OCI-LY7 (cell line): Measurements from ENCODE around the gene EYS.

Source experiments
- EZH2phosphoT487 ChIP-seq: fragments of 200-600 bp; sonication (generic); IDR thresholded peaks from 2 replicates; pipeline ENCODE4 v1.6.1; 2018; ENCODE audit warnings: low read depth, borderline replicate concordance, mild to moderate bottlenecking, mixed run types, antibody characterized with exemption, low read length, moderate library complexity, mixed read lengths
- TF ChIP-seq, protein P1 (sequence below): fragments of 200-600 bp; sonication (generic); conservative IDR thresholded peaks from 2 replicates; pipeline ENCODE4 v1.5.1; 2014; ENCODE audit warnings: mild to moderate bottlenecking, antibody characterized with exemption, low read length, moderate library complexity, mixed read lengths

DNA sequence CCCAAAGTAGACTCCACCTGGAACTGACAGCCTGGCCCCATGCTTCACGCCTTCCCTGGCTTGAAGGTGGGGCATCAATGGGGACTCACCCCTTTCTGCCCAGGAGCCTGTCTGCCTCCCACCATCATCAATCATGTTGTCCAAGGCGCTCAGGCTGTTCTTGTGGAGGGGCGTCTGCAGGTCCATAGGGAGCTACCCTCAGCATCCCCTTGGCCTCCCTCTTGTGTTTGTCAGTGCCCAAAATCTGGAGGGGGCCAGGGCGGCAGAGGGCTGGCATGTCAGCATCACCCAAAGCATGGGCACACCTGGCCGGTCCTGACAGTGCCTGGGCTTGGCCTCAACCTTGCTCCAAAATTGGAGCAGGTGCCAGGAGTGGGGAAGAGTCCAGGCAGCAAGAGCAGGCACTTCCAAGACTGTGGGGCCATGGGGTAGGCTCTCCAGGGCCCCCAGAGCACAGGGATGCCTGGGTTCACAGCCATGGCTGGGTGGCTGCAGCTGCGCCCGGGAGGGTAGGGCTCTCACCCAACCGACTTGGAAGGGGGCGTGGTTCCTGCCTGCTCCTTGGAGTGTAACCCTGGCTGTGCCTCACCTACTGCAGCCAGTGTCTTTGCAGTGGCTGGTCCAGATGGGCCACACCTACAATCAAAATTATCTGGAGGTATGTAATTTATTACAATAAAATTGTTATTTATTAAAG, 903.4 kb downstream of the EYS start:
- TF ChIP-seq, protein P1, sequence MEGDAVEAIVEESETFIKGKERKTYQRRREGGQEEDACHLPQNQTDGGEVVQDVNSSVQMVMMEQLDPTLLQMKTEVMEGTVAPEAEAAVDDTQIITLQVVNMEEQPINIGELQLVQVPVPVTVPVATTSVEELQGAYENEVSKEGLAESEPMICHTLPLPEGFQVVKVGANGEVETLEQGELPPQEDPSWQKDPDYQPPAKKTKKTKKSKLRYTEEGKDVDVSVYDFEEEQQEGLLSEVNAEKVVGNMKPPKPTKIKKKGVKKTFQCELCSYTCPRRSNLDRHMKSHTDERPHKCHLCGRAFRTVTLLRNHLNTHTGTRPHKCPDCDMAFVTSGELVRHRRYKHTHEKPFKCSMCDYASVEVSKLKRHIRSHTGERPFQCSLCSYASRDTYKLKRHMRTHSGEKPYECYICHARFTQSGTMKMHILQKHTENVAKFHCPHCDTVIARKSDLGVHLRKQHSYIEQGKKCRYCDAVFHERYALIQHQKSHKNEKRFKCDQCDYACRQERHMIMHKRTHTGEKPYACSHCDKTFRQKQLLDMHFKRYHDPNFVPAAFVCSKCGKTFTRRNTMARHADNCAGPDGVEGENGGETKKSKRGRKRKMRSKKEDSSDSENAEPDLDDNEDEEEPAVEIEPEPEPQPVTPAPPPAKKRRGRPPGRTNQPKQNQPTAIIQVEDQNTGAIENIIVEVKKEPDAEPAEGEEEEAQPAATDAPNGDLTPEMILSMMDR = no peak
- TF ChIP-seq EZH2phosphoT487 = no peak
